Measurements from ENCODE around the gene CPNE2. TPM values are rescaled to one million over a fixed set of nuclear protein-coding genes. Genes with fewer than 3 reads are reported as not detected.

CPNE2 gene
- total RNA-seq, 1 experiment from 2014 or later = 22.0 TPM

- no peak for DNase-seq (ENCODE audit: low read depth, low spot score)
- in situ Hi-C loops (cut with HindIII; ENCODE audit: low pct_unique_long_range_greater_than_20kb, low sequenced_read_pairs) = no loop called here
Observed at GRCh38 chr16:57146040-57146647, 53.8 kb downstream of the CPNE2 start.

GRCh38 chr16:57146735-57147134 is 54.4 kb downstream of the CPNE2 start:
- in situ Hi-C loops (cut with HindIII; ENCODE audit: low pct_unique_long_range_greater_than_20kb, low sequenced_read_pairs) = no loop called here
- DNase-seq (ENCODE audit: low read depth, low spot score) = peak; percentile 23

GRCh38 chr16:57147381-57148221 is 55.2 kb downstream of the CPNE2 start:
- in situ Hi-C loops (cut with HindIII; ENCODE audit: low pct_unique_long_range_greater_than_20kb, low sequenced_read_pairs) = no loop called here
- no peak for DNase-seq (ENCODE audit: low read depth, low spot score)

- DNase-seq (ENCODE audit: low read depth, low spot score) = no peak
- in situ Hi-C loops (cut with HindIII; ENCODE audit: low pct_unique_long_range_greater_than_20kb, low sequenced_read_pairs) = no loop called here
Observed at GRCh38 chr16:57148481-57148880, 56.1 kb downstream of the CPNE2 start.

- DNase-seq (ENCODE audit: low read depth, low spot score) = no peak
- in situ Hi-C loops (cut with HindIII; ENCODE audit: low pct_unique_long_range_greater_than_20kb, low sequenced_read_pairs) = no loop called here
Observed at GRCh38 chr16:57149391-57149790, 57.0 kb downstream of the CPNE2 start.

- no peak for DNase-seq (ENCODE audit: low read depth, low spot score)
- in situ Hi-C loops (cut with HindIII; ENCODE audit: low pct_unique_long_range_greater_than_20kb, low sequenced_read_pairs) = no loop called here
Observed at GRCh38 chr16:57150682-57151330, 58.4 kb downstream of the CPNE2 start.

- no peak for DNase-seq (ENCODE audit: low read depth, low spot score)
- in situ Hi-C loops (cut with HindIII; ENCODE audit: low pct_unique_long_range_greater_than_20kb, low sequenced_read_pairs) = no loop called here
Observed at GRCh38 chr16:57151369-57151768, 59.0 kb downstream of the CPNE2 start.

- in situ Hi-C loops (cut with HindIII; ENCODE audit: low pct_unique_long_range_greater_than_20kb, low sequenced_read_pairs) = no loop called here
- DNase-seq (ENCODE audit: low read depth, low spot score) = no peak
Observed at GRCh38 chr16:57152096-57153093, 60.0 kb downstream of the CPNE2 start.

- DNase-seq (ENCODE audit: low read depth, low spot score) = no peak
- in situ Hi-C loops (cut with HindIII; ENCODE audit: low pct_unique_long_range_greater_than_20kb, low sequenced_read_pairs) = no loop called here
Observed at GRCh38 chr16:57153841-57154240, 61.5 kb downstream of the CPNE2 start.

- no peak for DNase-seq (ENCODE audit: low read depth, low spot score)
- in situ Hi-C loops (cut with HindIII; ENCODE audit: low pct_unique_long_range_greater_than_20kb, low sequenced_read_pairs) = no loop called here
Observed at GRCh38 chr16:57155702-57156350, 63.4 kb downstream of the CPNE2 start.

GRCh38 chr16:57156351-57156703 is 63.9 kb downstream of the CPNE2 start:
- no peak for DNase-seq (ENCODE audit: low read depth, low spot score)
- in situ Hi-C loops (cut with HindIII; ENCODE audit: low pct_unique_long_range_greater_than_20kb, low sequenced_read_pairs) = no loop called here

- in situ Hi-C loops (cut with HindIII; ENCODE audit: low pct_unique_long_range_greater_than_20kb, low sequenced_read_pairs) = no loop called here
- no peak for DNase-seq (ENCODE audit: low read depth, low spot score)
Observed at GRCh38 chr16:57157533-57157932, 65.2 kb downstream of the CPNE2 start.

GRCh38 chr16:57159447-57159846 is 67.1 kb downstream of the CPNE2 start:
- in situ Hi-C loops (cut with HindIII; ENCODE audit: low pct_unique_long_range_greater_than_20kb, low sequenced_read_pairs) = no loop called here
- DNase-seq (ENCODE audit: low read depth, low spot score) = no peak

GRCh38 chr16:57163842-57164241 is 71.5 kb downstream of the CPNE2 start:
- DNase-seq (ENCODE audit: low read depth, low spot score) = no peak
- in situ Hi-C loops (cut with HindIII; ENCODE audit: low pct_unique_long_range_greater_than_20kb, low sequenced_read_pairs) = no loop called here

- DNase-seq (ENCODE audit: low read depth, low spot score) = no peak
- in situ Hi-C loops (cut with HindIII; ENCODE audit: low pct_unique_long_range_greater_than_20kb, low sequenced_read_pairs) = no loop called here
Observed at GRCh38 chr16:57165483-57165882, 73.1 kb downstream of the CPNE2 start.

- in situ Hi-C loops (cut with HindIII; ENCODE audit: low pct_unique_long_range_greater_than_20kb, low sequenced_read_pairs) = no loop called here
- peak; percentile 29 for DNase-seq (ENCODE audit: low read depth, low spot score)
Observed at GRCh38 chr16:57165938-57166337, 73.6 kb downstream of the CPNE2 start.

GRCh38 chr16:57166451-57166850 is 74.1 kb downstream of the CPNE2 start:
- DNase-seq (ENCODE audit: low read depth, low spot score) = no peak
- in situ Hi-C loops (cut with HindIII; ENCODE audit: low pct_unique_long_range_greater_than_20kb, low sequenced_read_pairs) = no loop called here
